ENCODE results near the gene F10. TPM values are rescaled to one million over a fixed set of nuclear protein-coding genes. Genes with fewer than 3 reads are reported as not detected.

F10 gene
- total and polyA plus RNA-seq, 4 donors: 85.3 to 199 (median 117) TPM

GRCh38 chr13:113145496-113145895, 22.9 kb downstream of the F10 start:
- no peak for DNase-seq (ENCODE audit: low spot score)
- H3K9me3 ChIP-seq (ENCODE audit: control insufficient read depth in 4 of 4, low read length in 3 of 4): no peaks in the 10 kb centered on the region
- 93% methylated on average over 12 of the region's 12 CpGs for WGBS
- H3K36me3 ChIP-seq (ENCODE audit: control insufficient read depth in 4 of 4, insufficient read depth in 3 of 4, low read depth in 1 of 4, low read length in 3 of 4): peaks cover 0 to 23% (median 9%) of the 10 kb centered on the region in 4 donors
- H3K9ac ChIP-seq (ENCODE audit: low read depth in 1 of 2, low read length in 2 of 2): no peak overlapping the region
- TF ChIP-seq CTCF (IDR thresholded peaks at IDR 0.05; ENCODE audit: low read depth, low read length, missing input control) (no peak), GABPA (IDR thresholded peaks at IDR 0.05 in 1 of 2, conservative IDR thresholded peaks at IDR 0.05 in 1 of 2) (no peak), FOXA2 (IDR thresholded peaks at IDR 0.05) (no peak), REST (IDR thresholded peaks at IDR 0.05) (no peak), JUND (IDR thresholded peaks at IDR 0.05) (no peak)
- H3K4me1 ChIP-seq (ENCODE audit: control insufficient read depth in 4 of 4, insufficient read depth in 4 of 4, low read length in 3 of 4): peaks cover 0 to 15% (median 8%) of the 10 kb centered on the region in 4 donors
- no peak overlapping the region for H3K27ac ChIP-seq (ENCODE audit: low read depth in 1 of 2, low read length in 2 of 2)
- no peaks in the 10 kb centered on the region for H3K27me3 ChIP-seq (ENCODE audit: control insufficient read depth in 4 of 4, insufficient read depth in 4 of 4, low read length in 3 of 4)
- H3K4me3 ChIP-seq (ENCODE audit: low read depth in 1 of 3, low read length in 3 of 3): no peak overlapping the region

- H3K27me3 ChIP-seq (ENCODE audit: control insufficient read depth in 4 of 4, insufficient read depth in 4 of 4, low read length in 3 of 4): no peaks in the 10 kb centered on the region
- peaks cover 2 to 20% (median 11%) of the 10 kb centered on the region in 4 donors for H3K4me1 ChIP-seq (ENCODE audit: control insufficient read depth in 4 of 4, insufficient read depth in 4 of 4, low read length in 3 of 4)
- WGBS: 95% methylated on average over 15 of the region's 15 CpGs
- H3K27ac ChIP-seq (ENCODE audit: low read depth in 1 of 2, low read length in 2 of 2): no peak overlapping the region
- no peaks in the 10 kb centered on the region for H3K9me3 ChIP-seq (ENCODE audit: control insufficient read depth in 4 of 4, low read length in 3 of 4)
- peak; percentile 25 for DNase-seq (ENCODE audit: low spot score)
- peaks cover 0 to 20% (median 9%) of the 10 kb centered on the region in 4 donors for H3K36me3 ChIP-seq (ENCODE audit: control insufficient read depth in 4 of 4, insufficient read depth in 3 of 4, low read depth in 1 of 4, low read length in 3 of 4)
- no peak overlapping the region for H3K4me3 ChIP-seq (ENCODE audit: low read depth in 1 of 3, low read length in 3 of 3)
- no peak overlapping the region for H3K9ac ChIP-seq (ENCODE audit: low read depth in 1 of 2, low read length in 2 of 2)
- TF ChIP-seq GABPA (IDR thresholded peaks at IDR 0.05 in 1 of 2, conservative IDR thresholded peaks at IDR 0.05 in 1 of 2): no peak
- TF ChIP-seq RAD21 (IDR thresholded peaks at IDR 0.05): no peak
- no peak for TF ChIP-seq CTCF (IDR thresholded peaks at IDR 0.05; ENCODE audit: low read depth, low read length, missing input control)
- TF ChIP-seq ZBTB33 (IDR thresholded peaks at IDR 0.05): no peak
- TF ChIP-seq FOXA2 (IDR thresholded peaks at IDR 0.05): no peak
- no peak for TF ChIP-seq MAX (IDR thresholded peaks at IDR 0.05)
- no peak for TF ChIP-seq HNF4A (conservative IDR thresholded peaks at IDR 0.05)
- no peak for TF ChIP-seq JUND (IDR thresholded peaks at IDR 0.05)
- TF ChIP-seq FOXA1 (IDR thresholded peaks at IDR 0.05): no peak
- no peak for TF ChIP-seq ATF3 (IDR thresholded peaks at IDR 0.05)
- TF ChIP-seq REST (IDR thresholded peaks at IDR 0.05): no peak
- TF ChIP-seq SP1 (IDR thresholded peaks at IDR 0.05): no peak
- TF ChIP-seq NR2F2 (IDR thresholded peaks at IDR 0.05): no peak
- no peak for TF ChIP-seq RXRA (IDR thresholded peaks at IDR 0.05)
- TF ChIP-seq EGR1 (IDR thresholded peaks at IDR 0.05; ENCODE audit: low read depth in 2 of 2): no peak
- TF ChIP-seq YY1 (IDR thresholded peaks at IDR 0.05): no peak
- no peak for TF ChIP-seq TAF1 (conservative IDR thresholded peaks at IDR 0.05)
Observed at GRCh38 chr13:113145911-113146598, 23.5 kb downstream of the F10 start.
